Activated CD4-positive, alpha-beta T cell treated with anti-CD3 and anti-CD28 coated beads for 24 hours (primary cell): ENCODE results near the gene ANK3.

Source experiments
- DNase-seq, 2 donors: peaks; one replicate each; pipeline ENCODE4 v3.0.0-alpha.2; 2020; ENCODE audit warnings: low read depth in 2 of 2

The ANK3 gene

GRCh38 chr10:60343254-60343653, 46.4 kb downstream of the ANK3 start:
- no peak for DNase-seq

GRCh38 chr10:60341969-60342368, 47.7 kb downstream of the ANK3 start:
- DNase-seq = no peak

- DNase-seq = no peak
Measured at GRCh38 chr10:60340973-60341372, 48.7 kb downstream of the ANK3 start.

GRCh38 chr10:60339757-60340156, 49.9 kb downstream of the ANK3 start:
- no peak for DNase-seq

- no peak for DNase-seq
Measured at GRCh38 chr10:60338786-60339185, 50.9 kb downstream of the ANK3 start.

GRCh38 chr10:60338002-60338564, 51.6 kb downstream of the ANK3 start:
- no peak for DNase-seq

- no peak for DNase-seq
Measured at GRCh38 chr10:60336901-60337630, 52.6 kb downstream of the ANK3 start.

GRCh38 chr10:60335708-60336107, 54.0 kb downstream of the ANK3 start:
- DNase-seq = no peak

- DNase-seq = no peak
Measured at GRCh38 chr10:60334991-60335390, 54.7 kb downstream of the ANK3 start.

- DNase-seq = no peak
Measured at GRCh38 chr10:60332371-60332770, 57.3 kb downstream of the ANK3 start.

- DNase-seq = no peak
Measured at GRCh38 chr10:60331886-60332285, 57.8 kb downstream of the ANK3 start.

GRCh38 chr10:60323162-60323561, 66.5 kb downstream of the ANK3 start:
- no peak for DNase-seq

GRCh38 chr10:60320666-60321065, 69.0 kb downstream of the ANK3 start:
- no peak for DNase-seq

GRCh38 chr10:60316029-60316428, 73.6 kb downstream of the ANK3 start:
- no peak for DNase-seq

- DNase-seq = no peak
Measured at GRCh38 chr10:60315311-60315710, 74.4 kb downstream of the ANK3 start.

GRCh38 chr10:60314069-60314940, 75.4 kb downstream of the ANK3 start:
- no peak for DNase-seq

- no peak for DNase-seq
Measured at GRCh38 chr10:60313589-60313952, 76.1 kb downstream of the ANK3 start.

GRCh38 chr10:60312818-60313588, 76.7 kb downstream of the ANK3 start:
- DNase-seq = no peak

- DNase-seq = no peak
Measured at GRCh38 chr10:60311821-60312220, 77.9 kb downstream of the ANK3 start.

GRCh38 chr10:60310740-60311139, 78.9 kb downstream of the ANK3 start:
- DNase-seq = no peak

GRCh38 chr10:60309891-60310290, 79.8 kb downstream of the ANK3 start:
- DNase-seq = no peak

- DNase-seq = no peak
Measured at GRCh38 chr10:60309371-60309770, 80.3 kb downstream of the ANK3 start.
